Ascending aorta (tissue), 2 donors: ENCODE results near the gene CDC14B. TPM values are rescaled to one million over a fixed set of nuclear protein-coding genes. Genes with fewer than 3 reads are reported as not detected.
A peak's percentile ranks its signal among the peaks of the same experiment; 100 is the strongest.

ENCODE experiments used
- DNase-seq, 2 donors: peaks; one replicate each; pipeline ENCODE4 v3.0.0-alpha.2; 2019; ENCODE audit warnings: low spot score in 2 of 2
- H3K27ac ChIP-seq, 2 donors: fragments of 200-600 bp; sonication (generic); one replicate each; pipeline ENCODE4 v1.5.1; 2016 to 2017; ENCODE audit warnings: mild to moderate bottlenecking in 1 of 2
- H3K27me3 ChIP-seq: fragments of 200-600 bp; sonication (generic); one replicate; pipeline ENCODE4 v1.5.1; 2017
- H3K36me3 ChIP-seq, 2 donors: fragments of 200-600 bp; sonication (generic); one replicate each; pipeline ENCODE4 v1.5.1; 2016
- H3K4me1 ChIP-seq, 2 donors: fragments of 200-600 bp; sonication (generic); one replicate each; pipeline ENCODE4 v1.5.1; 2016 to 2017; ENCODE audit warnings: mild to moderate bottlenecking in 1 of 2
- H3K4me3 ChIP-seq, 2 donors: fragments of 200-600 bp; sonication (generic); one replicate each; pipeline ENCODE4 v1.5.1; 2016 to 2017; ENCODE audit warnings: mild to moderate bottlenecking in 1 of 2
- H3K9me3 ChIP-seq, 2 donors: fragments of 200-600 bp; sonication (generic); one replicate each; pipeline ENCODE4 v1.5.1; 2016
- CTCF ChIP-seq, 3 experiments: fragments of 200-600 bp in 2 of 3; fragments of 450-650 bp in 1 of 3; sonication (generic) in 2 of 3; IDR thresholded peaks; one replicate each; pipeline ENCODE4 v1.5.1; 2016 to 2019; ENCODE audit warnings: antibody characterized with exemption in 3 of 3, mild to moderate bottlenecking in 1 of 3, moderate library complexity in 1 of 3
- intact Hi-C: fragments of 100-400 bp; cut with DNase I; formaldehyde crosslinking; loops from one replicate; pipeline ENCODE4 v1.15.1; 2023
- total RNA-seq: library from RNA; depleted of rRNA; stranded (reverse); fragments of >200 nt; gene quantifications from one replicate; pipeline ENCODE4 v1.1.0, GENCODE V29; 2016

CDC14B gene
- total RNA-seq, 1 donor from 2014 or later, result 47.8 TPM

- H3K27me3 ChIP-seq, result no peaks in the 10 kb centered on the region
- intact Hi-C loops, result no loop called here
- no peak for DNase-seq
- peaks cover 0 to 11% of the 10 kb centered on the region in 2 donors for H3K4me1 ChIP-seq
- H3K36me3 ChIP-seq, result peaks cover 39 to 49% of the 10 kb centered on the region in 2 donors
- no peaks in the 10 kb centered on the region for H3K9me3 ChIP-seq
- no peak for TF ChIP-seq CTCF (IDR thresholded peaks at IDR 0.05)
- peak overlapping the region; percentile 39 to 60 for H3K27ac ChIP-seq
- no peak overlapping the region for H3K4me3 ChIP-seq
These were observed 125.9 kb downstream of the CDC14B start for GRCh38 chr9:96493757-96494156.

- H3K4me1 ChIP-seq, result peaks cover 0 to 17% of the 10 kb centered on the region in 2 donors
- no peak for DNase-seq
- intact Hi-C loops, result no loop called here
- H3K9me3 ChIP-seq, result no peaks in the 10 kb centered on the region
- H3K27ac ChIP-seq, result peak overlapping the region; percentile 39 to 54
- peaks cover 45 to 55% of the 10 kb centered on the region in 2 donors for H3K36me3 ChIP-seq
- TF ChIP-seq CTCF (IDR thresholded peaks at IDR 0.05), result no peak
- no peaks in the 10 kb centered on the region for H3K27me3 ChIP-seq
- no peak overlapping the region for H3K4me3 ChIP-seq
These were observed 126.6 kb downstream of the CDC14B start for GRCh38 chr9:96492993-96493531.

- Histone ChIP-seq H3K36me3 (peaks cover 45 to 54% of the 10 kb centered on the region in 2 donors), H3K27me3 (no peaks in the 10 kb centered on the region), H3K4me3 (no peak overlapping the region), H3K4me1 (peaks cover 6 to 28% of the 10 kb centered on the region in 2 donors), H3K9me3 (no peaks in the 10 kb centered on the region), H3K27ac (peak overlapping the region; percentile 54 to 57)
- intact Hi-C loops, result no loop called here
- DNase-seq, result no peak
- TF ChIP-seq CTCF (IDR thresholded peaks at IDR 0.05), result no peak
These were observed 127.6 kb downstream of the CDC14B start for GRCh38 chr9:96491880-96492525.

GRCh38 chr9:96491079-96491879, 128.4 kb downstream of the CDC14B start:
- Histone ChIP-seq H3K36me3 (peaks cover 43 to 48% of the 10 kb centered on the region in 2 donors), H3K27me3 (no peaks in the 10 kb centered on the region), H3K27ac (peak overlapping the region; percentile 54 to 57), H3K9me3 (no peaks in the 10 kb centered on the region), H3K4me3 (no peak overlapping the region), H3K4me1 (peaks cover 10 to 32% of the 10 kb centered on the region in 2 donors)
- intact Hi-C loops, result no loop called here
- TF ChIP-seq CTCF (IDR thresholded peaks at IDR 0.05), result no peak
- no peak for DNase-seq

GRCh38 chr9:96490534-96491078, 129.0 kb downstream of the CDC14B start:
- DNase-seq, result no peak
- intact Hi-C loops, result no loop called here
- Histone ChIP-seq H3K27ac (peak overlapping the region; percentile 57 to 92), H3K9me3 (no peaks in the 10 kb centered on the region), H3K36me3 (peaks cover 36 to 48% of the 10 kb centered on the region in 2 donors), H3K4me1 (peaks cover 10 to 38% of the 10 kb centered on the region in 2 donors), H3K27me3 (no peaks in the 10 kb centered on the region), H3K4me3 (no peak overlapping the region)
- no peak for TF ChIP-seq CTCF (IDR thresholded peaks at IDR 0.05)
